HepG2 (cell line): ENCODE measurements around the gene APOM. TPM values are rescaled to one million over a fixed set of nuclear protein-coding genes. Genes with fewer than 3 reads are reported as not detected.

ENCODE experiments used
- ATAC-seq: fragments of 200-7000 bp; cut with Tn5 transposase; 3 replicates; pipeline ENCODE4 v1.9.1; 2020; ENCODE audit warnings: mild to moderate bottlenecking, moderate library complexity
- BruUV-seq: library from RNA; stranded (reverse); fragments of 400-500 nt; replicated peaks from 2 replicates; lab custom pipeline; 2021; lab: Mats Ljungman, UMichigan
- CTCF ChIA-PET: fragments of 300-600 bp; formaldehyde crosslinking; extraction: SDS; loops from one replicate; lab custom pipeline; 2021; ENCODE audit warnings: low total read pairs, inconsistent platforms, low intra/inter-chr PET ratio; lab: Yijun Ruan, JAX
- POLR2A ChIA-PET: fragments of 350-600 bp; sonication (Branson Sonifier 250); formaldehyde crosslinking; loops from one replicate; lab custom pipeline; 2020; ENCODE audit warnings: antibody characterized with exemption, inconsistent platforms; lab: Yijun Ruan, JAX
- DNase-seq: peaks from one replicate; pipeline ENCODE4 v3.0.0-alpha.2; 2015; ENCODE audit warnings: low spot score
- FAIRE-seq: peaks from 3 replicates; lab custom pipeline; 2011; peaks lifted over from hg19 to GRCh38; lab: Jason Lieb, UNC
- H2AFZ ChIP-seq: one replicate; pipeline ENCODE4 v1.6.1; 2011; ENCODE audit warnings: low read length, inconsistent platforms
- H3K27ac ChIP-seq: fragments of 300-600 bp; 3 replicates; pipeline ENCODE4 v1.8.0; 2011; ENCODE audit warnings: mixed run types, mild to moderate bottlenecking, mixed read lengths, low read length, inconsistent platforms; ENCODE audit not compliant: insufficient read depth; ENCODE audit errors: extremely low read length
- H3K27me3 ChIP-seq, 2 experiments: fragments of 200-600 bp in 1 of 2; 2 replicates in 1 of 2; 3 replicates in 1 of 2; pipeline versions ENCODE4 v1.6.0 to v1.8.0; 2011; ENCODE audit warnings: low read length in 2 of 2, mild to moderate bottlenecking in 2 of 2, moderate library complexity in 2 of 2, inconsistent platforms in 1 of 2; ENCODE audit not compliant: insufficient read depth in 2 of 2, control insufficient read depth in 1 of 2
- H3K36me3 ChIP-seq, 2 experiments: fragments of 200-600 bp in 1 of 2; replicated peaks in 1 of 2; 2 replicates in 1 of 2; 3 replicates in 1 of 2; pipeline versions ENCODE4 v1.5.1 to v1.8.0; 2011; ENCODE audit warnings: low read length in 2 of 2, inconsistent platforms in 1 of 2; ENCODE audit not compliant: insufficient read depth in 2 of 2, control insufficient read depth in 1 of 2
- H3K4me1 ChIP-seq: 2 replicates; pipeline ENCODE4 v1.5.1; 2012; ENCODE audit warnings: low read length, inconsistent platforms; ENCODE audit not compliant: insufficient read depth
- H3K4me2 ChIP-seq: 2 replicates; pipeline ENCODE4 v1.6.0; 2011; ENCODE audit warnings: low read depth, low read length, inconsistent platforms
- H3K4me3 ChIP-seq, 3 experiments: fragments of 200-600 bp in 1 of 3; sonication (generic), shearing (Covaris generic) in 1 of 3; replicated peaks in 1 of 3; 2 replicates each; pipeline ENCODE4 v1.5.1; 2011 to 2016; ENCODE audit warnings: low read length in 3 of 3, inconsistent platforms in 2 of 3, low read depth in 2 of 3, mild to moderate bottlenecking in 2 of 3, control low read depth in 1 of 3, mixed read lengths in 1 of 3; ENCODE audit not compliant: insufficient read depth in 1 of 3
- H3K79me2 ChIP-seq: one replicate; pipeline ENCODE4 v1.6.1; 2011; ENCODE audit warnings: low read length, inconsistent platforms; ENCODE audit not compliant: insufficient read depth
- H3K9ac ChIP-seq: 2 replicates; pipeline ENCODE4 v1.6.0; 2011; ENCODE audit warnings: mild to moderate bottlenecking, low read depth, low read length, inconsistent platforms; ENCODE audit not compliant: insufficient read depth
- H3K9me3 ChIP-seq: 2 replicates; pipeline ENCODE4 v1.5.1; 2012; ENCODE audit warnings: mild to moderate bottlenecking, low read length
- H4K20me1 ChIP-seq: 2 replicates; pipeline ENCODE4 v1.6.0; 2011; ENCODE audit warnings: inconsistent platforms, mild to moderate bottlenecking, low read length, moderate library complexity; ENCODE audit not compliant: insufficient read depth
- FOXA3 ChIP-seq: IDR thresholded peaks from 2 replicates; pipeline ENCODE4 v1.6.1; 2016; ENCODE audit warnings: missing genetic modification reagents, missing compliant biosample characterization
- FOXK1 ChIP-seq: sonication (generic); formaldehyde crosslinking; IDR thresholded peaks from 2 replicates; pipeline ENCODE4 v1.4.0; 2020; ENCODE audit warnings: low read depth, missing genetic modification reagents, borderline replicate concordance
- POLR2A ChIP-seq, 2 experiments: IDR thresholded peaks; 2 replicates each; pipeline ENCODE4 v1.6.1; 2011; ENCODE audit warnings: low read depth in 2 of 2, low read length in 2 of 2, mild to moderate bottlenecking in 1 of 2, moderate library complexity in 1 of 2; ENCODE audit not compliant: insufficient read depth in 1 of 2
- RXRA ChIP-seq: sonication (generic); formaldehyde crosslinking; IDR thresholded peaks from 2 replicates; pipeline ENCODE4 v1.5.1; 2020; ENCODE audit warnings: missing genetic modification reagents
- SALL1 ChIP-seq: sonication (generic); formaldehyde crosslinking; IDR thresholded peaks from 2 replicates; pipeline ENCODE4 v1.8.0; 2022; ENCODE audit warnings: mild to moderate bottlenecking, missing genetic modification reagents
- SMYD3 ChIP-seq: sonication (generic); formaldehyde crosslinking; IDR thresholded peaks from 2 replicates; pipeline ENCODE4 v1.8.1; 2023; ENCODE audit warnings: mild to moderate bottlenecking, missing genetic modification reagents
- TOPORS ChIP-seq: sonication (generic); formaldehyde crosslinking; IDR thresholded peaks from 2 replicates; pipeline ENCODE4 v1.8.0; 2023; ENCODE audit warnings: mild to moderate bottlenecking, missing genetic modification reagents
- ZC3H13 ChIP-seq: sonication (generic); formaldehyde crosslinking; IDR thresholded peaks from 2 replicates; pipeline ENCODE4 v1.8.1; 2023; ENCODE audit warnings: mild to moderate bottlenecking, missing genetic modification reagents, moderate library complexity
- ZFP62 ChIP-seq: sonication (generic); formaldehyde crosslinking; IDR thresholded peaks from 2 replicates; pipeline ENCODE4 v1.4.0; 2020; ENCODE audit warnings: missing genetic modification reagents
- ZNF251 ChIP-seq: sonication (generic); formaldehyde crosslinking; IDR thresholded peaks from 2 replicates; pipeline ENCODE4 v1.9.0; 2021; ENCODE audit warnings: mild to moderate bottlenecking, missing genetic modification reagents
- ZNF253 ChIP-seq: sonication (generic); formaldehyde crosslinking; IDR thresholded peaks from 2 replicates; pipeline ENCODE4 v1.8.0; 2022; ENCODE audit warnings: mild to moderate bottlenecking, missing genetic modification reagents, borderline replicate concordance
- ZNF556 ChIP-seq: sonication (generic); formaldehyde crosslinking; IDR thresholded peaks from 2 replicates; pipeline ENCODE4 v1.4.0; 2020; ENCODE audit warnings: mild to moderate bottlenecking, missing genetic modification reagents, borderline replicate concordance
- WGBS: methylation state at CpG from one replicate; pipeline ENCODE4 v1.1.6; 2017; ENCODE audit warnings: low lambda C conversion rate; 5-methylcytosine and 5-hydroxymethylcytosine counted together
- in situ Hi-C: cut with HindIII; loops from 2 replicates; pipeline ENCODE4 v1.10.0; 2017; ENCODE audit warnings: low pct_unique_long_range_greater_than_20kb; ENCODE audit not compliant: extremely low pct_ligation_motif_present
- intact Hi-C: fragments of 100-400 bp; cut with micrococcal nuclease; formaldehyde crosslinking; loops from one replicate; pipeline ENCODE4 v1.10.0; 2022; ENCODE audit not compliant: unreplicated experiment
- polyA plus RNA-seq, 8 experiments: library from polyadenylated mRNA; depleted of rRNA in 3 of 8; stranded (reverse) in 7 of 8; unstranded in 1 of 8; fragments of >200 nt; fragmentation: Illumina TruSeq in 4 of 8; extraction: Trizol in 4 of 8; gene quantifications; 2 replicates each; pipeline versions ENCODE4 v1.2.1 to v1.2.3, GENCODE V29; 2011 to 2016; ENCODE audit warnings: low read depth in 4 of 8, missing spikeins in 1 of 8, mixed read lengths in 1 of 8; ENCODE audit not compliant: insufficient read depth in 1 of 8
- total RNA-seq, 5 experiments: library from RNA; depleted of rRNA; stranded (reverse); fragments of >200 nt; fragmentation: Illumina TruSeq; extraction: Trizol; gene quantifications; 2 replicates each; pipeline ENCODE4 v1.2.3, GENCODE V29; 2016; ENCODE audit warnings: low read depth in 1 of 5
- TF ChIP-seq, protein P1 (sequence below): IDR thresholded peaks from 2 replicates; pipeline ENCODE4 v1.6.1; 2016
- TF ChIP-seq, protein P2 (sequence below): IDR thresholded peaks from 2 replicates; pipeline ENCODE4 v1.6.1; 2016; ENCODE audit warnings: low read depth
- TF ChIP-seq, protein P3 (sequence below): IDR thresholded peaks from 2 replicates; pipeline ENCODE4 v1.6.1; 2018; ENCODE audit warnings: missing genetic modification reagents, mild to moderate bottlenecking, missing compliant biosample characterization
- TF ChIP-seq, protein P4 (sequence below): sonication (generic); formaldehyde crosslinking; IDR thresholded peaks from 2 replicates; pipeline ENCODE4 v1.8.1; 2023; ENCODE audit warnings: mild to moderate bottlenecking, moderate library complexity, missing genetic modification reagents

APOM gene
- total and polyA plus RNA-seq, 2 of the 13 experiments (the other 11 are each of a cell fraction or from before 2014, with no cell fraction given): 98.2 to 1,140 TPM

DNA sequence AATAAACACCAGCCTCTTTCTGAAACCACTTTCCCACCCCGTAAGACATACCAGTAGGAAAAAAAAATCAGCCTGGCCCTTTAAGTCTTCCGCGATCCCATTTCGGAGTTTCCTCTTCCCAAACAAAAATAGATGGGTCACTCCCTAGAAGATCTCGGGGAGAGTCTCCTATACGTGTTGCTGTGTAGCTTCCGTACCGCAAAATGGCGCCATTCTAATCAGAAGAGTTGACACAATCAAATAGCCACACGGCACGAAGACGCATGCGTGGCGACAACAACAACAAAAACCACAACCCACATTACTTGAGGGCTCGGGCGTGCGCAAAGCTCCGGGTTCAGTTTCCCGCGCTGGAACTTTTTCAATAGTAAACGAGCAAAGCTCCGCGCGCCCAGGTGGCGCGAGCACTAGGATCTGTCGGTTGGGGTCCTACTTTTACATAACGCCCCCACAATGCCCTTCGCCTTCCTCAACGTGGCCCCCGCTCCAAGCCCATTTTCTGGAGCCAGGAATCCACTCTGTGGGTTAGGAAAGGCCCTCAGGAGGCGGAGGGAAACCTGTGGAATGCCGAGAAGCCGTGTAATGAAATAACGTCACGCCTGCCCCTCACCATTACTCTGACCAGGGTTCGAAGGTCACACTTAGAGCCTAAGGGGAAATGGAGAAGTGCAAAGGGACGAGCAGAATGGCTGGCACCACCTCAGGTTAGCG lies 9.3 kb downstream of the APOM start, which contains the start of gene GPANK1:
GPANK1 (minus strand) TSS at position 208 of the 711 bp plus-strand sequence. CDS start 519 bp downstream, outside the sequence.
- Histone ChIP-seq H3K27ac (peak within 1 kb of the TSS; percentile 99), H4K20me1 (peaks cover under 1% of the 10 kb centered on the region; the same call in 1 of the 2 replicates), H3K9ac (peak within 1 kb of the TSS; percentile 98), H3K36me3 (peaks cover 22 to 40% of the 10 kb centered on the region in 2 experiments), H3K4me3 (peak within 1 kb of the TSS; percentile 69 to 98 (median 71)), H3K4me1 (peaks cover 76% of the 10 kb centered on the region), H3K27me3 (no peaks in the 10 kb centered on the region; a peak in 1 of 5 replicates), H2AFZ (no peak within 1 kb of the TSS), H3K9me3 (no peaks in the 10 kb centered on the region), H3K4me2 (peak within 1 kb of the TSS; percentile 94), H3K79me2 (peaks cover 62% of the 10 kb centered on the region)
- ChIA-PET POLR2A (interaction anchor here (0.6 to 7.4 kb wide), 34 partner anchors 10 to 513 kb away, joined by 3 to 438 read pairs (median 5); partner anchors contain the start of genes ABHD16A, APOM, ATP6V1G2 and BAG6), CTCF (no interaction called here)
- peak; percentile 46 for ATAC-seq
- intact Hi-C loops: loop anchor here (1.0 to 5.0 kb wide), 3 partner anchors 43 to 167 kb away; partner anchors contain the start of gene PRRC2A
- peak; percentile 93 for FAIRE-seq
- 2% methylated on average over 37 of the region's 39 CpGs for WGBS
- no TSS peak for BruUV-seq
- in situ Hi-C loops: no loop called here
- peak; percentile 95 for DNase-seq
- TF ChIP-seq, protein P1, sequence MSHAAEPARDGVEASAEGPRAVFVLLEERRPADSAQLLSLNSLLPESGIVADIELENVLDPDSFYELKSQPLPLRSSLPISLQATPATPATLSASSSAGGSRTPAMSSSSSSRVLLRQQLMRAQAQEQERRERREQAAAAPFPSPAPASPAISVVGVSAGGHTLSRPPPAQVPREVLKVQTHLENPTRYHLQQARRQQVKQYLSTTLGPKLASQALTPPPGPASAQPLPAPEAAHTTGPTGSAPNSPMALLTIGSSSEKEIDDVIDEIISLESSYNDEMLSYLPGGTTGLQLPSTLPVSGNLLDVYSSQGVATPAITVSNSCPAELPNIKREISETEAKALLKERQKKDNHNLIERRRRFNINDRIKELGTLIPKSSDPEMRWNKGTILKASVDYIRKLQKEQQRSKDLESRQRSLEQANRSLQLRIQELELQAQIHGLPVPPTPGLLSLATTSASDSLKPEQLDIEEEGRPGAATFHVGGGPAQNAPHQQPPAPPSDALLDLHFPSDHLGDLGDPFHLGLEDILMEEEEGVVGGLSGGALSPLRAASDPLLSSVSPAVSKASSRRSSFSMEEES (CRISPR knock-in tag): peak; percentile 18; the same call in 1 of the 2 replicates
- TF ChIP-seq POLR2A (IDR thresholded peaks at IDR 0.05; ENCODE audit: insufficient read depth in 1 of 2, low read depth in 2 of 2, low read length in 2 of 2) (no peak; a peak in 1 of 4 replicates), TOPORS (CRISPR knock-in tag) (no peak), FOXA3 (CRISPR knock-in tag) (peak; percentile 66), ZNF253 (CRISPR knock-in tag) (0 out of 2 replicates have a peak, but pooled peaks have one; percentile 26), RXRA (CRISPR knock-in tag) (no peak), SMYD3 (CRISPR knock-in tag) (no peak), ZNF556 (CRISPR knock-in tag) (peak; percentile 44; the same call in 1 of the 2 replicates), ZC3H13 (CRISPR knock-in tag) (peak; percentile 95), ZNF251 (CRISPR knock-in tag) (peak; percentile 68; the same call in 1 of the 2 replicates), FOXK1 (peak; percentile 88; the same call in 1 of the 2 replicates), SALL1 (CRISPR knock-in tag) (peak; percentile 75), ZFP62 (CRISPR knock-in tag) (no peak)
- TF ChIP-seq, protein P2, sequence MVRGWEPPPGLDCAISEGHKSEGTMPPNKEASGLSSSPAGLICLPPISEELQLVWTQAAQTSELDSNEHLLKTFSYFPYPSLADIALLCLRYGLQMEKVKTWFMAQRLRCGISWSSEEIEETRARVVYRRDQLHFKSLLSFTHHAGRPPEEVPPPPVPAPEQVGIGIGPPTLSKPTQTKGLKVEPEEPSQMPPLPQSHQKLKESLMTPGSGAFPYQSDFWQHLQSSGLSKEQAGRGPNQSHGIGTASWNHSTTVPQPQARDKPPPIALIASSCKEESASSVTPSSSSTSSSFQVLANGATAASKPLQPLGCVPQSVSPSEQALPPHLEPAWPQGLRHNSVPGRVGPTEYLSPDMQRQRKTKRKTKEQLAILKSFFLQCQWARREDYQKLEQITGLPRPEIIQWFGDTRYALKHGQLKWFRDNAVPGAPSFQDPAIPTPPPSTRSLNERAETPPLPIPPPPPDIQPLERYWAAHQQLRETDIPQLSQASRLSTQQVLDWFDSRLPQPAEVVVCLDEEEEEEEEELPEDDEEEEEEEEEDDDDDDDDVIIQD (CRISPR knock-in tag): 0 out of 2 replicates have a peak, but pooled peaks have one; percentile 25
- TF ChIP-seq, protein P3, sequence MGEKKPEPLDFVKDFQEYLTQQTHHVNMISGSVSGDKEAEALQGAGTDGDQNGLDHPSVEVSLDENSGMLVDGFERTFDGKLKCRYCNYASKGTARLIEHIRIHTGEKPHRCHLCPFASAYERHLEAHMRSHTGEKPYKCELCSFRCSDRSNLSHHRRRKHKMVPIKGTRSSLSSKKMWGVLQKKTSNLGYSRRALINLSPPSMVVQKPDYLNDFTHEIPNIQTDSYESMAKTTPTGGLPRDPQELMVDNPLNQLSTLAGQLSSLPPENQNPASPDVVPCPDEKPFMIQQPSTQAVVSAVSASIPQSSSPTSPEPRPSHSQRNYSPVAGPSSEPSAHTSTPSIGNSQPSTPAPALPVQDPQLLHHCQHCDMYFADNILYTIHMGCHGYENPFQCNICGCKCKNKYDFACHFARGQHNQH (CRISPR knock-in tag): peak; percentile 87
- TF ChIP-seq, protein P4, sequence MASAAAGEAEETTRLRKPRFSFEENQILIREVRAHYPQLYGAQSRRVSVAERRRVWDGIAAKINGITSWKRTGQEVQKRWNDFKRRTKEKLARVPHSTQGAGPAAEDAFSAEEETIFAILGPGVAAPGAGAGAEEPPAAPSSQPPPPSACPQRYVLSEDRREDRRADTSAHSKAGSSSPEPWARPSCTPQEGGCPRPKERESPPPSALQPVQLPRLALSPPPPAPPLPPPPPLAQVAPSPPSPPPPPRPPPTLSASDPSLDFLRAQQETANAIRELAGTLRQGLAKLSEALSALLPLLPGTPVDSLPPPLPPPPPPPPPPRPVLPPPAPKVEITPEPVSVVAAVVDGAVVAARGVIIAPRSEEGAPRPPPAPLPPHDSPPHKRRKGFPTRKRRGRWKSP (CRISPR knock-in tag): peak; percentile 50
